Small intestine (tissue), 7 donors: ENCODE data around the gene NSRP1. TPM values are rescaled to one million over a fixed set of nuclear protein-coding genes. Genes with fewer than 3 reads are reported as not detected.
"Not testable (repeated sequence)": the region's sequence is repeated elsewhere in the genome, so short reads cannot be mapped to it uniquely, and the experiment has no call there.

Source experiments
- DNase-seq, 2 donors: peaks; one replicate each; pipeline versions ENCODE4 v3.0.0 to v3.0.0-alpha.2; 2013
- FAIRE-seq: peaks from 2 replicates; lab custom pipeline; 2012; peaks lifted over from hg19 to GRCh38; lab: Jason Lieb, UNC
- H3K27ac ChIP-seq, 3 donors: one replicate each; pipeline ENCODE4 v1.5.1; 2013; ENCODE audit warnings: low read length in 2 of 3, mild to moderate bottlenecking in 2 of 3, control low read depth in 1 of 3, inconsistent platforms in 1 of 3, low read depth in 1 of 3, moderate library complexity in 1 of 3
- H3K27me3 ChIP-seq, 3 donors: one replicate each; pipeline ENCODE4 v1.6.1; 2013; ENCODE audit warnings: low read length in 3 of 3, inconsistent platforms in 1 of 3; ENCODE audit not compliant: control insufficient read depth in 3 of 3, insufficient read depth in 3 of 3
- H3K36me3 ChIP-seq, 3 donors: one replicate each; pipeline ENCODE4 v1.6.1; 2013; ENCODE audit warnings: low read length in 3 of 3, inconsistent platforms in 1 of 3, low read depth in 1 of 3, mild to moderate bottlenecking in 1 of 3, moderate library complexity in 1 of 3; ENCODE audit not compliant: control insufficient read depth in 3 of 3, insufficient read depth in 2 of 3
- H3K4me1 ChIP-seq, 3 donors: one replicate each; pipeline ENCODE4 v1.6.1; 2013; ENCODE audit warnings: low read length in 2 of 3, inconsistent platforms in 1 of 3, low read depth in 1 of 3, mild to moderate bottlenecking in 1 of 3, moderate library complexity in 1 of 3; ENCODE audit not compliant: control insufficient read depth in 3 of 3, insufficient read depth in 2 of 3
- H3K4me3 ChIP-seq, 3 donors: one replicate each; pipeline ENCODE4 v1.5.1; 2013; ENCODE audit warnings: low read length in 3 of 3, control low read depth in 1 of 3, inconsistent platforms in 1 of 3, low read depth in 1 of 3, mild to moderate bottlenecking in 1 of 3, moderate library complexity in 1 of 3
- H3K9me3 ChIP-seq, 2 donors: one replicate each; pipeline ENCODE4 v1.6.1; 2013; ENCODE audit warnings: low read depth in 1 of 2, low read length in 1 of 2; ENCODE audit not compliant: control insufficient read depth in 2 of 2, insufficient read depth in 1 of 2
- WGBS, 3 donors: extraction: QIAGEN DNeasy Blood & Tissue Kit; methylation state at CpG; one replicate each; pipeline ENCODE4 v1.1.7; 2013; 5-methylcytosine and 5-hydroxymethylcytosine counted together
- polyA plus RNA-seq, 4 donors: library from polyadenylated mRNA; stranded (reverse) in 3 of 4; unstranded in 1 of 4; fragments of 200-250 nt in 3 of 4; fragments of 120-200 nt in 1 of 4; gene quantifications; one replicate each; pipeline versions ENCODE4 v1.2.1 to v1.2.3, GENCODE V29; 2013
- donor health status: healthy with polysubstance abuse.
- donor health status: control.
- donor health status: control.
- donor health status: Bipolar disorder and iron deficiency.
- donor health status: healthy.

NSRP1 gene
- polyA plus RNA-seq, 4 donors, result 22.1 to 30.0 (median 26.4) TPM

DNA sequence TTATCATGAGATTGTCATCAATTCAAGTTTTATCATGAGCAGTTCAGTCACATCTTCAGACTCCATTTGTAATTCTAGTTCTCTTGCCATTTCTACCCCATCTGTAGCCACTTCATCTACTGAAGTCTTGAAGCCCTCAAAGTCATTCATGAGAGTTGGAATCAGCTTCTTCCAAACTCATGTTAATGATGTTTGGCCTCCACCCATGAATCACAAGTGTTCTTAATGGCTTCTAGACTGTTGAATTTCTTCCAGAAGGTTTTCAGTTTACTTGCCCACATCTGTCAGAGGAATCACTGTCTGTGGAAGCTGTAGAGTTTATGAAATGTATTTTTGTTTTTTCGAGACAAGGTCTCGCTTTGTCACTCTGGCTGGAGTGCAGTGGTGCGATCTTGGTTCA lies 16.0 kb downstream of the NSRP1 start:
- DNase-seq (no peak), FAIRE-seq (no peak)
- H3K4me3 ChIP-seq, result no peak overlapping the region
- H3K9me3 ChIP-seq, result no peaks in the 10 kb centered on the region
- H3K27ac ChIP-seq, result no peak overlapping the region
- no peaks in the 10 kb centered on the region for H3K4me1 ChIP-seq
- no peaks in the 10 kb centered on the region for H3K27me3 ChIP-seq
- 86 to 91% (median 88%) methylated on average over 3 of the region's 3 CpGs for WGBS, 3 donors
- H3K36me3 ChIP-seq, result peaks cover 0 to 22% (median 0%) of the 10 kb centered on the region in 3 donors

DNA sequence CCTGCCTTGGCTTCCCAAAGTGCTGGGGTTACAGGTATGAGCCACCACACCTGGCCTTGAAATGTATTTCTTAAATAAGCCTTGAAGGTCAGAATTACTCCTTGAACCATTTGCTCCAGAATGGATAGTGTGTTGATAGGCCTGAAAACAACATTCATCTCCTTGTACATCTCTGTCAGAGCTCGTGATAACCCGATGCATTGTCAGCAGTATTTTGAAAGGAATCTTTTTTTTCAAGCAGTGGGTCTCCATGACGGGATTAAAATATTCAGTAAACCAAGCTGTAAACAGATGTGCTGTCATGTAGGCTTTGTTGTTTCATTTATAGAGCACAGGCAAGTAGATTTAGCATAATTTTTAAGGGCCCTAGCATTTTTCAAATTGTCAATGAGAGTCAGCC lies 16.6 kb downstream of the NSRP1 start:
- no peak overlapping the region for H3K4me3 ChIP-seq
- 87 to 95% (median 94%) methylated on average over 3 of the region's 3 CpGs for WGBS, 3 donors
- peaks cover 0 to 18% (median 0%) of the 10 kb centered on the region in 3 donors for H3K36me3 ChIP-seq
- no peaks in the 10 kb centered on the region for H3K9me3 ChIP-seq
- no peak for DNase-seq
- FAIRE-seq, result no peak
- H3K4me1 ChIP-seq, result no peaks in the 10 kb centered on the region
- H3K27ac ChIP-seq, result no peak overlapping the region
- no peaks in the 10 kb centered on the region for H3K27me3 ChIP-seq

DNA sequence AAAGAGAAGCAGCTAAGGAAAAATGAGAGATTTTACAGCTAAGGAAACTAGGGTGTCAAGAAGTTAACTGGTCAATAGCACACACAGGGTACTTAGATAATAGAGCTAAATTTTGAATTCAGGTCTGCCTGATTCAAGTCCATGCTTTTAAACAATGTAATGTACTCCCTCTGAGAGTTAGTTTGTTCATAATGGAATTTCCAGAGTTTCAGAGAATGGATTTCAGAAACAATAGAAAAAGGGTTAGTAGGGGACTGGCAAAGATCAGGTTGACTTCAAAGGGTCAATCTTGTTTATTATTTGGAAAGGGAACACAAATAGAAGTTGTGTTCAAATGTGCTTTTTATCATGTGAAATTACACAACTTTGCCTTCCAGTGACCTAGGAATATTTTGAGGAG lies 17.9 kb downstream of the NSRP1 start:
- DNase-seq (no peak), FAIRE-seq (no peak)
- Histone ChIP-seq H3K4me1 (no peaks in the 10 kb centered on the region), H3K9me3 (no peaks in the 10 kb centered on the region), H3K36me3 (peaks cover 0 to 16% (median 0%) of the 10 kb centered on the region in 3 donors), H3K27ac (no peak overlapping the region), H3K4me3 (no peak overlapping the region), H3K27me3 (no peaks in the 10 kb centered on the region)

DNA sequence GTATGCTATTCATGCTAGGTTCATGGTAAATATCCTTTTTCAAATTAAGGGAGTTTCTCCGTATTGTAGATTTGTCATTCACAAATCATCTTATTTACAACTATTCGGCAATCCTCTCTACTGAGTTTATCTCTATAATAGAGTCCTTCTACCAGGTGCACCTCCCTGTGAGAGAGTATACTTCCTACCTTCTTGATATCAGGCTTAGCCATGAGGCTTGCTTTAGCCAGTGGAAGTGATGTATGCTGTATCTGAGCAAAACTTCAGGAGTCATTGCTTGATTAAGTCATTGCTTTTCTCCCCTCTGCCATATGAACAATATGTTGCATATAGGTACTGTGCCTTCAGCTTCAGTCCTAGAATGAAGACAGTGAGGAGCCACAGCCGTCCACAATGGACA lies 20.5 kb downstream of the NSRP1 start:
- 87 to 92% (median 90%) methylated on average over 3 of the region's 3 CpGs for WGBS, 3 donors
- Histone ChIP-seq H3K9me3 (no peaks in the 10 kb centered on the region), H3K27me3 (no peaks in the 10 kb centered on the region), H3K4me3 (no peak overlapping the region), H3K36me3 (peaks cover 0 to 22% (median 0%) of the 10 kb centered on the region in 3 donors), H3K27ac (no peak overlapping the region), H3K4me1 (no peaks in the 10 kb centered on the region)
- DNase-seq, result no peak
- no peak for FAIRE-seq

DNA sequence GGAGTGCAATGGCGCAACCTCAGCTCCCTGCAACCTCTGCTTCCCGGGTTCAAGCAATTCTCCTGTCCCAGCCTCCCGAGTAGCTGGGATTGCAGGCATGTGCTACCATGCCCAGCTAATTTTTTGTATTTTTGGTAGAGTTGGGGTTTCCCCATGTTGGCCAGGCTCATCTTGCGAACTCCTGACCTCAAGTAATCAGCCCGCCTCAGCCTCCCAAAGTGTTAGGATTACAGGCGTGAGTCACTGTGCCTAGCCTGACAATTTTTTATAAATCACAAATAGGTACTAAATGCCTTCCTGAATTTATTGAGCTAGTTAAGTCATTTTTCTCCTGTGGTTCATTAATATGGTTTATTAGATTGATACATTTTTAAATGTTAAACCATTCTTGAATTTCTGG lies 31.2 kb downstream of the NSRP1 start:
- WGBS, 3 donors, result 88 to 90% (median 89%) methylated on average over 6 of the region's 6 CpGs
- H3K36me3 ChIP-seq, result peaks cover 0 to 18% (median 0%) of the 10 kb centered on the region in 3 donors
- DNase-seq, H3K27ac ChIP-seq, H3K4me1 ChIP-seq, H3K9me3 ChIP-seq, FAIRE-seq, H3K4me3 ChIP-seq, H3K27me3 ChIP-seq: not testable (repeated sequence)

DNA sequence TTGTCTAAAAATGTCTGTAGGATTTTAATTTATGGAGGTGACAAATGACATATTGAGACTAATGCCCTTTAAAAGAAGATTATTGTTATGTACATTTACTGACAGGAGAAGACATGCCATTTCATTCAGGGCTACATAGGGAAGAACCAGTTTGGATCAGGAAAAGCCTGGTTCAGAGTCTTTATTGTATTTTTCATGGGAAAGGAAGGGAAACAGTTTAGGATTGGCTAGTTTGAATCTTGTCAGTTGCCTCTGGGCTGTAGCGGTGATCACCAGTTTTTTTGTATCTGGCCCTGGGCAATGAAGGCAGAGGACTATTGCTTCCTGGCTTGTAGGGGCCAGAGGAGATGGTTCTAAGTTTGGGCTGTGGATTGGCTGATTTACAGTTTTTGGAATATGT lies 31.8 kb downstream of the NSRP1 start:
- DNase-seq, result no peak
- no peak overlapping the region for H3K4me3 ChIP-seq
- no peaks in the 10 kb centered on the region for H3K4me1 ChIP-seq
- WGBS, 3 donors, result 92 to 100% (median 97%) methylated on average over 1 of the region's 1 CpG
- H3K27me3 ChIP-seq, result no peaks in the 10 kb centered on the region
- H3K36me3 ChIP-seq, result peaks cover 0 to 18% (median 0%) of the 10 kb centered on the region in 3 donors
- H3K27ac ChIP-seq, result no peak overlapping the region
- H3K9me3 ChIP-seq, result no peaks in the 10 kb centered on the region
- no peak for FAIRE-seq

DNA sequence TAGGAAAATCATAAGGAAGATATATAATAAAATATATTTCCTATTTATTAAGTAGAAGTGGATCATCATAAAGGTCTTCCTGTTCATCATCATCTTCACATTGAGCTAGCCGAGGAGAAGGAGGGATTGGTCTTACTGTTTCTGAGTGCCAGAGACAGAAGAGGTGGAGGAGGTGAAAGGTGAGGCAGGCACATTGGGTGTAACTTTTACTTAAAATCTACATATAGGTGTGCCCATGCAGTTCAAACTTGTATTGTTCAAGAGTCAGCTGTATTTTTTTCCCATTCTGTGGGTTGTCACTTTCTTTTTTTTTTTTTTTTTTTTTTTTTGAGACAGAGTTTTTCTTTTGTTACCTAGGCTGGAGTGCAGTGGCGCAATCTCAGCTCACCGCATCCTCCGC lies 34.9 kb downstream of the NSRP1 start:
- no peak overlapping the region for H3K27ac ChIP-seq
- no peak for FAIRE-seq

DNA sequence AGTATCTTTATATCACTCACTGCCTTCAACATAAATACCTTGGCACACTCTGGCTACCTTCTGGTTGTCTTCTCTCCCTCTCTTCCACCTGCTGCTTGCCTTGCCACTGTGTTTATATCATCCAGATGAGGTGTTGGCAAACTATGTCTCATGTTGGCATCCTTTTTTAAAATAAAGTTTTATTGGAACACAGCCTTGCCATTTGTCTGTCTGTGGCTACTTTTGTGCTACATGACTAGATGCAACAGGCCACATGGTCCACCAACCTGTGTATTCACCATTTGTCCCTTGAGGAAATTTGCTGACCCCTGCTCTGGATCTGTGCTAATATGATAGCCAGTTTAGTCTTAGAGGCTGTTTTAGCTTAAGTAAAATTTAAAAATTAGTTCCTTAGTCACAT lies 36.8 kb downstream of the NSRP1 start:
- Histone ChIP-seq H3K4me1 (no peaks in the 10 kb centered on the region), H3K27ac (no peak overlapping the region), H3K36me3 (peaks cover 0 to 21% (median 0%) of the 10 kb centered on the region in 3 donors), H3K27me3 (no peaks in the 10 kb centered on the region), H3K9me3 (no peaks in the 10 kb centered on the region), H3K4me3 (no peak overlapping the region)
- DNase-seq (no peak), FAIRE-seq (no peak)

More for the DNA sequence above, 34.9 kb downstream of the NSRP1 start:
- peaks cover 0 to 27% (median 0%) of the 10 kb centered on the region in 3 donors for H3K36me3 ChIP-seq
- H3K9me3 ChIP-seq, result no peaks in the 10 kb centered on the region
- no peaks in the 10 kb centered on the region for H3K27me3 ChIP-seq
- H3K4me3 ChIP-seq, result no peak overlapping the region
- WGBS, 3 donors, result 97 to 98% (median 97%) methylated on average over 4 of the region's 4 CpGs
- no peaks in the 10 kb centered on the region for H3K4me1 ChIP-seq
- DNase-seq, result no peak

DNA sequence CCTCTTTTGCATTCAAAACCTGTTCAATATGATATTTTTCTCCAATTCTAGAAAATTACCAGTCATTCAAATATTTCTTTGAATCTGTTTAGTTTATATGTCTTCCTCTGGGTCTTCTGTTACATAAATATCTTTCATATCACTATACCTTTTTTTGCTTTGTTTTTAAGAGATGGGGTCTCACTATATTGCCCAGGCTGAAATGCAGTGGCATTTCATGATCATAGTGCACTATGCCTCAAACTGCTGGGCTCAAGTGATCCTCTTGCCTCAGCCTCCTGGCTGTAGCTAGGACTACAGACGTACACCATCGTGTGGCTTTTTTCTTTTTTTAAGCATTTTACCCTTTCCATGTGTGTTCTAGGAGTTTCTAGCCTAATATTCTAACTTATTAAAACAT lies 38.8 kb downstream of the NSRP1 start:
- no peaks in the 10 kb centered on the region for H3K4me1 ChIP-seq
- H3K4me3 ChIP-seq, result no peak overlapping the region
- peaks cover 0 to 22% (median 0%) of the 10 kb centered on the region in 3 donors for H3K36me3 ChIP-seq
- H3K9me3 ChIP-seq, result peaks cover 0 to 5% of the 10 kb centered on the region in 2 donors
- FAIRE-seq (no peak), DNase-seq (no peak)
- H3K27me3 ChIP-seq, result no peaks in the 10 kb centered on the region
- WGBS, 3 donors, result 94 to 97% (median 96%) methylated on average over 2 of the region's 2 CpGs
- no peak overlapping the region for H3K27ac ChIP-seq
